ENCODE results near the gene B3GNT5. TPM values are rescaled to one million over a fixed set of nuclear protein-coding genes. Genes with fewer than 3 reads are reported as not detected.

The B3GNT5 gene
- total and polyA plus RNA-seq, 2 of the 8 experiments (the other 6 are each of a cell fraction or from before 2014, with no cell fraction given), result 2.4 to 9.7 TPM

DNA sequence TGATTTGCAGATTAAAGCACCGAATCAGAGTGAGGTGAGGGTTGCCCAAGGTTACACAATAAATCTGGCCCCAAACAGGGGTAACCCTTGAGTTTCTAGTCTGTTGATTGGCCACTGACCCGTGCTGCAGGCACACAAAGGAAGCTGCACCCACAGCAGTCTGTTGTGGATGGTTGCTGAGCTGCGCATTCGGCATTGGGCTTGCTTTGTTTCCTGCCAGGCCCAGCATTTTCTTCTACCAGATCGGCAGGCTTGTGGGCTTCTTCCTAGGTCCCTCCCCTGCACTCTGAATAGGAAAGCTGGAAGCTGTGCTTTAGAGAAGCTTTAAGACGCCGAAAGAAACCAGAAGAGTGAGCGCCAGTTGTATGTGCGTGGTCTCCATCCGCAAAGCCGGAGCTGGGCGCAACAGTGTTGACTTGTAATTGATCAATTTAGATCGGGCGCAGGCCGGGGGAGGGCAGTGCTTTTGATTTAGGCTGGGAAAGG lies 12.1 kb downstream of the B3GNT5 start (continued):
- TF ChIP-seq ZNF274 (IDR thresholded peaks at IDR 0.05; ENCODE audit: borderline replicate concordance, extremely low read depth, low read length) (no peak), SAP30 (IDR thresholded peaks at IDR 0.05; ENCODE audit: insufficient read depth, insufficient replicate concordance, low read length) (no peak), ASH2L (IDR thresholded peaks at IDR 0.05; ENCODE audit: low read length) (peak; percentile 89), POU5F1 (IDR thresholded peaks at IDR 0.05; ENCODE audit: low read depth, low read length) (no peak), TAF7 (optimal IDR thresholded peaks at IDR 0.05; ENCODE audit: borderline replicate concordance, low read depth, low read length) (no peak), TBP (IDR thresholded peaks at IDR 0.05; ENCODE audit: low read depth, low read length) (peak; percentile 21; the same call in 1 of the 2 replicates), RFX5 (IDR thresholded peaks at IDR 0.05; ENCODE audit: borderline replicate concordance, low read depth, low read length) (no peak), POLR2A (IDR thresholded peaks at IDR 0.05; ENCODE audit: control extremely low read depth in 1 of 2, low read depth in 2 of 2, low read length in 2 of 2) (peak; percentile 20 to 46), SIRT6 (IDR thresholded peaks at IDR 0.05; ENCODE audit: low read length) (no peak), CBX5 (IDR thresholded peaks at IDR 0.05; ENCODE audit: low read depth, low read length) (no peak), POLR2AphosphoS5 (IDR thresholded peaks at IDR 0.05; ENCODE audit: low read depth, low read length) (peak; percentile 59; the same call in 1 of the 2 replicates), CHD2 (IDR thresholded peaks at IDR 0.05; ENCODE audit: low read length) (0 out of 2 replicates have a peak, but pooled peaks have one; percentile 50), TCF12 (IDR thresholded peaks at IDR 0.05; ENCODE audit: low read depth, low read length) (no peak)
- TF ChIP-seq, protein P1, sequence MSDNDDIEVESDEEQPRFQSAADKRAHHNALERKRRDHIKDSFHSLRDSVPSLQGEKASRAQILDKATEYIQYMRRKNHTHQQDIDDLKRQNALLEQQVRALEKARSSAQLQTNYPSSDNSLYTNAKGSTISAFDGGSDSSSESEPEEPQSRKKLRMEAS (IDR thresholded peaks at IDR 0.05), result 0 out of 2 replicates have a peak, but pooled peaks have one; percentile 24
- TF ChIP-seq, protein P2, sequence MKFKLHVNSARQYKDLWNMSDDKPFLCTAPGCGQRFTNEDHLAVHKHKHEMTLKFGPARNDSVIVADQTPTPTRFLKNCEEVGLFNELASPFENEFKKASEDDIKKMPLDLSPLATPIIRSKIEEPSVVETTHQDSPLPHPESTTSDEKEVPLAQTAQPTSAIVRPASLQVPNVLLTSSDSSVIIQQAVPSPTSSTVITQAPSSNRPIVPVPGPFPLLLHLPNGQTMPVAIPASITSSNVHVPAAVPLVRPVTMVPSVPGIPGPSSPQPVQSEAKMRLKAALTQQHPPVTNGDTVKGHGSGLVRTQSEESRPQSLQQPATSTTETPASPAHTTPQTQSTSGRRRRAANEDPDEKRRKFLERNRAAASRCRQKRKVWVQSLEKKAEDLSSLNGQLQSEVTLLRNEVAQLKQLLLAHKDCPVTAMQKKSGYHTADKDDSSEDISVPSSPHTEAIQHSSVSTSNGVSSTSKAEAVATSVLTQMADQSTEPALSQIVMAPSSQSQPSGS (IDR thresholded peaks at IDR 0.05; ENCODE audit: low read length), result no peak

Measured in H1 (cell line).